GM23338 (cell line): Measurements from ENCODE around the gene RNF213. TPM values are rescaled to one million over a fixed set of nuclear protein-coding genes. Genes with fewer than 3 reads are reported as not detected.

ENCODE experiments used
- ATAC-seq: fragments of 200-7000 bp; cut with Tn5 transposase; 3 replicates; pipeline ENCODE4 v1.9.1; 2020
- DNase-seq: peaks from one replicate; pipeline ENCODE4 v3.0.0-alpha.2; 2015; ENCODE audit warnings: low spot score
- H2AFZ ChIP-seq: fragments of 200-600 bp; sonication (generic); 2 replicates; pipeline ENCODE4 v1.8.0; 2016; ENCODE audit warnings: antibody characterized with exemption, mild to moderate bottlenecking, moderate library complexity
- H3F3A ChIP-seq: fragments of 200-600 bp; sonication (generic); replicated peaks from 2 replicates; pipeline ENCODE4 v1.8.0; 2017; ENCODE audit warnings: antibody characterized with exemption, mixed run types, low read depth
- H3K27ac ChIP-seq: fragments of 200-600 bp; sonication (generic); 2 replicates; pipeline ENCODE4 v1.6.1; 2016; ENCODE audit warnings: low read depth
- H3K27me3 ChIP-seq: fragments of 200-600 bp; sonication (generic); 2 replicates; pipeline ENCODE4 v1.8.0; 2016; ENCODE audit warnings: mild to moderate bottlenecking, mixed run types, moderate library complexity; ENCODE audit not compliant: insufficient read depth
- H3K36me3 ChIP-seq: fragments of 200-600 bp; sonication (generic); 2 replicates; pipeline ENCODE4 v1.8.0; 2016; ENCODE audit warnings: mild to moderate bottlenecking; ENCODE audit not compliant: insufficient read depth
- H3K4me1 ChIP-seq: fragments of 200-600 bp; sonication (generic); 2 replicates; pipeline ENCODE4 v1.8.0; 2016; ENCODE audit warnings: mild to moderate bottlenecking, moderate library complexity; ENCODE audit not compliant: insufficient read depth
- H3K4me2 ChIP-seq: fragments of 200-600 bp; sonication (generic); 2 replicates; pipeline ENCODE4 v1.7.1; 2017; ENCODE audit warnings: mixed run types
- H3K4me3 ChIP-seq: fragments of 200-600 bp; sonication (generic); 2 replicates; pipeline ENCODE4 v1.6.1; 2016; ENCODE audit warnings: mixed run types
- H3K79me2 ChIP-seq: fragments of 200-600 bp; sonication (generic); replicated peaks from 2 replicates; pipeline ENCODE4 v1.8.0; 2017; ENCODE audit warnings: mild to moderate bottlenecking; ENCODE audit not compliant: insufficient read depth
- H3K9me2 ChIP-seq: fragments of 200-600 bp; sonication (generic); 2 replicates; pipeline ENCODE4 v1.8.0; 2017; ENCODE audit not compliant: insufficient read depth
- H4K20me1 ChIP-seq: fragments of 200-600 bp; sonication (generic); replicated peaks from 2 replicates; pipeline ENCODE4 v1.8.0; 2017; ENCODE audit warnings: mild to moderate bottlenecking; ENCODE audit not compliant: insufficient read depth
- H3K27ac Mint-ChIP-seq: 2 replicates; pipeline ENCODE4 v1.8.0; 2020; ENCODE audit warnings: inconsistent platforms, mild to moderate bottlenecking, moderate library complexity, mixed read lengths
- H3K27me3 Mint-ChIP-seq: 3 replicates; pipeline ENCODE4 v1.8.0; 2022; ENCODE audit warnings: low read depth, mild to moderate bottlenecking, moderate library complexity, mixed read lengths, inconsistent platforms; ENCODE audit not compliant: insufficient read depth, poor library complexity
- H3K36me3 Mint-ChIP-seq: 3 replicates; pipeline ENCODE4 v1.8.0; 2021; ENCODE audit warnings: low read depth, mild to moderate bottlenecking, inconsistent platforms, moderate library complexity, mixed read lengths
- H3K4me1 Mint-ChIP-seq: 3 replicates; pipeline ENCODE4 v1.8.0; 2020; ENCODE audit warnings: mild to moderate bottlenecking, inconsistent platforms, mixed read lengths
- H3K4me3 Mint-ChIP-seq: 3 replicates; pipeline ENCODE4 v1.8.0; 2021; ENCODE audit warnings: moderate library complexity, mild to moderate bottlenecking, inconsistent platforms, mixed read lengths
- H3K9me3 Mint-ChIP-seq: 3 replicates; pipeline ENCODE4 v1.8.0; 2020; ENCODE audit warnings: moderate library complexity, mild to moderate bottlenecking, inconsistent platforms, mixed read lengths
- CREB1 ChIP-seq: fragments of 250-450 bp; sonication (Bioruptor Pico); IDR thresholded peaks from 2 replicates; pipeline ENCODE4 v1.5.0; 2020; ENCODE audit warnings: low read depth, mild to moderate bottlenecking, moderate library complexity
- EZH2 ChIP-seq: fragments of 200-600 bp; sonication (generic); IDR thresholded peaks from one replicate; pipeline ENCODE4 v1.8.0; 2017; ENCODE audit warnings: antibody characterized with exemption, mild to moderate bottlenecking, low read depth; ENCODE audit not compliant: unreplicated experiment
- EZH2phosphoT487 ChIP-seq: fragments of 200-600 bp; sonication (generic); IDR thresholded peaks from one replicate; pipeline ENCODE4 v1.8.1; 2018; ENCODE audit warnings: antibody characterized with exemption; ENCODE audit not compliant: unreplicated experiment
- JUNB ChIP-seq: IDR thresholded peaks from one replicate; pipeline ENCODE4 v1.6.1; 2016; ENCODE audit warnings: antibody characterized with exemption; ENCODE audit not compliant: unreplicated experiment
- NANOG ChIP-seq: IDR thresholded peaks from 2 replicates; pipeline ENCODE4 v1.6.1; 2016; ENCODE audit warnings: antibody characterized with exemption, borderline replicate concordance
- STAT1 ChIP-seq: IDR thresholded peaks from one replicate; pipeline ENCODE4 v1.6.1; 2016; ENCODE audit warnings: antibody characterized with exemption; ENCODE audit not compliant: unreplicated experiment
- ZNF331 ChIP-seq: fragments of 250-450 bp; sonication (Bioruptor Pico); IDR thresholded peaks from 2 replicates; pipeline ENCODE4 v1.5.0; 2020; ENCODE audit warnings: low read depth, mild to moderate bottlenecking, moderate library complexity
- polyA plus RNA-seq: library from polyadenylated mRNA; unstranded; fragments of >200 nt; fragmentation: Nextera tagmentation; extraction: Ambion mirVana; gene quantifications from 2 replicates; pipeline ENCODE4 v1.2.1, GENCODE V29; 2016
- total RNA-seq: library from RNA; depleted of rRNA; stranded (reverse); fragments of >200 nt; shearing (Covaris generic); gene quantifications from 2 replicates; pipeline ENCODE4 v1.2.3, GENCODE V29; 2014
- TF ChIP-seq, protein P1 (sequence below): fragments of 250-450 bp; sonication (Bioruptor Pico); IDR thresholded peaks from 2 replicates; pipeline ENCODE4 v1.5.0; 2020; ENCODE audit warnings: mild to moderate bottlenecking, moderate library complexity

Gene RNF213
- total and polyA plus RNA-seq, 2 experiments from 2014 or later, result 21.2 to 67.2 TPM

DNA sequence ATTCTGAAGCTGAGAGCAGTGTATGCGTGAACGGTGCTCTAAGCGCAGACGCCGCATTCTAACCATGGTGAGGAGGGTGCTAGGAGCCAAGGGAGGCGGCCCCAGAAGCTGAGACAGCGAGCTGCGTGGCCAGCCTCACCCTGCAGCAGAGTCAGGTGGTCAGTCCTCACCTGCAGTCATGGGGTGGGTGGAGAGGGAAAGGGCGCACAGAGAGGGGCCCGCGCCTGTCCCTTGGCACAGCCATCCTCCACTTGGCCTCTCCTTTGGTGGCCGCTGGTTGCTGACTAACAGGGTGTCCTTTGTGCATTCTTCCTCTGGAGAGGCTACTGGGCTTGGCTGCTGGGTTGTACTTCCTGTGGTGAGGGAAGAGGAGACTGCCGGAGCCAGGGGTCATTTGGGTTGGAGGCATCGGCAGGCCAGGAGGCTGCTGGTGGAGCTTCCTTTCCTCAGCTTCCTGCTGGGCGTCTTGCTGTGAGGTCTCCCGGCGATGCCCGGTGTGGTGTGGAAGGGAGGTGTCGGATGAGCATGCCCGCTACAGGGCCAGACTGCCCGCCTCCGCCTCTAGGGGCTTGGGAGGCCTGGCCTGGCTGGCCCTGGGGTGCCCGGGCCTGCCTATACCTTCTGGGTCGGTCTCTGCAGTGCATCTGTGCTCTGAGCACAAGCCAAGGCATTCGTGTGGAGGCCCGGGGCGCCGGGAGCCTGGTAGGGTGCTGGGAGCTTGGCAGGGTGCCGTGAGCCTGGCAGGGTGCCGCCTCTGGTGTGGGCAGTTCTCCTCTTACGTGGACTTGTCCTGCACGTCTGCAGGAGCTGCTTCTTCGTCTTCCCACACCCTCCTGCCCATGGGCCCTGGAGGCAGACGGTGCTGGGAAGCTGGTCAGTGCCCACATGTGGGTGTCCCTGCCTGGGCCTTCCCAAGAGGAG lies 17.4 kb downstream of the RNF213 start:
- Mint-ChIP-seq H3K27me3 (peaks cover 17% of the 10 kb centered on the region), H3K4me3 (no peak overlapping the region), H3K9me3 (no peaks in the 10 kb centered on the region; the same call in 2 of the 3 replicates), H3K27ac (no peak overlapping the region), H3K36me3 (peaks cover 27% of the 10 kb centered on the region), H3K4me1 (peaks cover 10% of the 10 kb centered on the region)
- Histone ChIP-seq H3K36me3 (no peaks in the 10 kb centered on the region), H2AFZ (no peak overlapping the region), H4K20me1 (peaks cover 14% of the 10 kb centered on the region; the same call in 1 of the 2 replicates), H3K27ac (no peak overlapping the region), H3K4me2 (no peak overlapping the region), H3K27me3 (no peaks in the 10 kb centered on the region), H3K79me2 (no peaks in the 10 kb centered on the region), H3K9me2 (no peaks in the 10 kb centered on the region), H3K4me1 (no peaks in the 10 kb centered on the region), H3K4me3 (no peak overlapping the region), H3F3A (peaks cover 3% of the 10 kb centered on the region; the same call in 1 of the 2 replicates)
- no peak for TF ChIP-seq NANOG
- TF ChIP-seq EZH2, result no peak
- TF ChIP-seq EZH2phosphoT487, result no peak
- no peak for TF ChIP-seq STAT1
- no peak for TF ChIP-seq CREB1 (CRISPR knock-in tag)
- TF ChIP-seq, protein P1, sequence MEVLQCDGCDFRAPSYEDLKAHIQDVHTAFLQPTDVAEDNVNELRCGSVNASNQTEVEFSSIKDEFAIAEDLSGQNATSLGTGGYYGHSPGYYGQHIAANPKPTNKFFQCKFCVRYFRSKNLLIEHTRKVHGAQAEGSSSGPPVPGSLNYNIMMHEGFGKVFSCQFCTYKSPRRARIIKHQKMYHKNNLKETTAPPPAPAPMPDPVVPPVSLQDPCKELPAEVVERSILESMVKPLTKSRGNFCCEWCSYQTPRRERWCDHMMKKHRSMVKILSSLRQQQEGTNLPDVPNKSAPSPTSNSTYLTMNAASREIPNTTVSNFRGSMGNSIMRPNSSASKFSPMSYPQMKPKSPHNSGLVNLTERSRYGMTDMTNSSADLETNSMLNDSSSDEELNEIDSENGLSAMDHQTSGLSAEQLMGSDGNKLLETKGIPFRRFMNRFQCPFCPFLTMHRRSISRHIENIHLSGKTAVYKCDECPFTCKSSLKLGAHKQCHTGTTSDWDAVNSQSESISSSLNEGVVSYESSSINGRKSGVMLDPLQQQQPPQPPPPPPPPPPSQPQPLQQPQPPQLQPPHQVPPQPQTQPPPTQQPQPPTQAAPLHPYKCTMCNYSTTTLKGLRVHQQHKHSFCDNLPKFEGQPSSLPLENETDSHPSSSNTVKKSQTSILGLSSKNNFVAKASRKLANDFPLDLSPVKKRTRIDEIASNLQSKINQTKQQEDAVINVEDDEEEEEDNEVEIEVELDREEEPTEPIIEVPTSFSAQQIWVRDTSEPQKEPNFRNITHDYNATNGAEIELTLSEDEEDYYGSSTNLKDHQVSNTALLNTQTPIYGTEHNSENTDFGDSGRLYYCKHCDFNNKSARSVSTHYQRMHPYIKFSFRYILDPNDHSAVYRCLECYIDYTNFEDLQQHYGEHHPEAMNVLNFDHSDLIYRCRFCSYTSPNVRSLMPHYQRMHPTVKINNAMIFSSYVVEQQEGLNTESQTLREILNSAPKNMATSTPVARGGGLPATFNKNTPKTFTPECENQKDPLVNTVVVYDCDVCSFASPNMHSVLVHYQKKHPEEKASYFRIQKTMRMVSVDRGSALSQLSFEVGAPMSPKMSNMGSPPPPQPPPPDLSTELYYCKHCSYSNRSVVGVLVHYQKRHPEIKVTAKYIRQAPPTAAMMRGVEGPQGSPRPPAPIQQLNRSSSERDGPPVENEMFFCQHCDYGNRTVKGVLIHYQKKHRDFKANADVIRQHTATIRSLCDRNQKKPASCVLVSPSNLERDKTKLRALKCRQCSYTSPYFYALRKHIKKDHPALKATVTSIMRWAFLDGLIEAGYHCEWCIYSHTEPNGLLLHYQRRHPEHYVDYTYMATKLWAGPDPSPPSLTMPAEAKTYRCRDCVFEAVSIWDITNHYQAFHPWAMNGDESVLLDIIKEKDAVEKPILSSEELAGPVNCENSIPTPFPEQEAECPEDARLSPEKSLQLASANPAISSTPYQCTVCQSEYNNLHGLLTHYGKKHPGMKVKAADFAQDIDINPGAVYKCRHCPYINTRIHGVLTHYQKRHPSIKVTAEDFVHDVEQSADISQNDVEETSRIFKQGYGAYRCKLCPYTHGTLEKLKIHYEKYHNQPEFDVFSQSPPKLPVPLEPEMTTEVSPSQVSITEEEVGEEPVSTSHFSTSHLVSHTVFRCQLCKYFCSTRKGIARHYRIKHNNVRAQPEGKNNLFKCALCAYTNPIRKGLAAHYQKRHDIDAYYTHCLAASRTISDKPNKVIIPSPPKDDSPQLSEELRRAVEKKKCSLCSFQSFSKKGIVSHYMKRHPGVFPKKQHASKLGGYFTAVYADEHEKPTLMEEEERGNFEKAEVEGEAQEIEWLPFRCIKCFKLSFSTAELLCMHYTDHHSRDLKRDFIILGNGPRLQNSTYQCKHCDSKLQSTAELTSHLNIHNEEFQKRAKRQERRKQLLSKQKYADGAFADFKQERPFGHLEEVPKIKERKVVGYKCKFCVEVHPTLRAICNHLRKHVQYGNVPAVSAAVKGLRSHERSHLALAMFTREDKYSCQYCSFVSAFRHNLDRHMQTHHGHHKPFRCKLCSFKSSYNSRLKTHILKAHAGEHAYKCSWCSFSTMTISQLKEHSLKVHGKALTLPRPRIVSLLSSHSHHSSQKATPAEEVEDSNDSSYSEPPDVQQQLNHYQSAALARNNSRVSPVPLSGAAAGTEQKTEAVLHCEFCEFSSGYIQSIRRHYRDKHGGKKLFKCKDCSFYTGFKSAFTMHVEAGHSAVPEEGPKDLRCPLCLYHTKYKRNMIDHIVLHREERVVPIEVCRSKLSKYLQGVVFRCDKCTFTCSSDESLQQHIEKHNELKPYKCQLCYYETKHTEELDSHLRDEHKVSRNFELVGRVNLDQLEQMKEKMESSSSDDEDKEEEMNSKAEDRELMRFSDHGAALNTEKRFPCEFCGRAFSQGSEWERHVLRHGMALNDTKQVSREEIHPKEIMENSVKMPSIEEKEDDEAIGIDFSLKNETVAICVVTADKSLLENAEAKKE (CRISPR knock-in tag), result no peak
- TF ChIP-seq ZNF331 (CRISPR knock-in tag), result no peak
- TF ChIP-seq JUNB, result no peak
- no peak for DNase-seq
- peak; percentile 51 for ATAC-seq
